Adrenal gland (tissue), 5 donors: ENCODE results near the gene MAN1A1.

Experiments
- POLR2A ChIP-seq, 2 donors: fragments of 450-650 bp; IDR thresholded peaks; one replicate each; pipeline ENCODE4 v1.6.1; 2017; ENCODE audit warnings: antibody characterized with exemption in 2 of 2, mild to moderate bottlenecking in 2 of 2, moderate library complexity in 1 of 2
- TF ChIP-seq, protein P1 (sequence below), 6 experiments: fragments of 450-650 bp in 4 of 6; fragments of 200-600 bp in 2 of 6; sonication (generic) in 1 of 6; IDR thresholded peaks; 1 replicate in 5 of 6; 2 replicates in 1 of 6; pipeline versions ENCODE4 v1.5.1 to v1.8.0; 2016 to 2021; ENCODE audit warnings: antibody characterized with exemption in 6 of 6, mild to moderate bottlenecking in 2 of 6, moderate library complexity in 1 of 6
- donor health status: DM: no; HTN: no; CAD: no.

DNA sequence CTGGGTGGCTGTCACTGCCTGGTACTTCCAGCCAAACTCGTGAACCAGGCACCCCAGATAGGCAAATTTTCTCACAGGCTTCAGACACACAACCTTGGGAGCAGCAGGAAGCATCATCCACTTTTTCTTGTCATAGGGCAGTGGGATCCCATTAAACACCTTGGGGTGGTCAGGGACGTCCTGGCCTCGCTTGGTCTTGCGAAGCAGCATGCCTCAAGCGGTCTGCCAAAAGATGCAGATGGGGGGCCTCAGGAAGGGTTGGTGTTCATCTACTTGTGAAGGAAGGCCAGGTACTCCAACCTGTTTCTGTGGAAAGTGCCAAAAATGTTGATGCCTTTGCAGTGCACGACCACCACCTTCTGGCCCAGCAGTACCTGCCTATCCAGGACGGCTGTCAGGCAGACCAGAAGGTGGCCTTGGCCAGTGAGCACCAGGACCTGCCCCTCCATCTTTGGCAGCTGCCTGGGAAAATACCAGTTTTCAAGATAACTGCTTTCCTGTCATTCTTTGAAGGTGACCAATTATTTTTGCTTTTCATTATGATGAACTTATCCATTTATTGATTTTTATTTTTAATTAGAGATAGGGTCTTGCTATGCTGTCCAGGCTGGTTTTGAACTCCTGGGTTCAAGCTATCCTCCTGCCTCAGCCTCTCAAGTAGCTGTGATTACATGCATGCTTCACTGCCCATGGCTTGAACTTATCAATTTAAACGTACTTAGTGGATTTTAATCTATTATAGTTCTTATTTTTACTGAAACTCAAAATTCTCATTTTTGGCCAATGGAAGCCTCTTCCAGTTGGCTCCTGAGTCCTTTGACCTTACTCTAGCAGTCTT lies 80.1 kb downstream of the MAN1A1 start:
- TF ChIP-seq POLR2A (IDR thresholded peaks at IDR 0.05): no peak
- TF ChIP-seq, protein P1, sequence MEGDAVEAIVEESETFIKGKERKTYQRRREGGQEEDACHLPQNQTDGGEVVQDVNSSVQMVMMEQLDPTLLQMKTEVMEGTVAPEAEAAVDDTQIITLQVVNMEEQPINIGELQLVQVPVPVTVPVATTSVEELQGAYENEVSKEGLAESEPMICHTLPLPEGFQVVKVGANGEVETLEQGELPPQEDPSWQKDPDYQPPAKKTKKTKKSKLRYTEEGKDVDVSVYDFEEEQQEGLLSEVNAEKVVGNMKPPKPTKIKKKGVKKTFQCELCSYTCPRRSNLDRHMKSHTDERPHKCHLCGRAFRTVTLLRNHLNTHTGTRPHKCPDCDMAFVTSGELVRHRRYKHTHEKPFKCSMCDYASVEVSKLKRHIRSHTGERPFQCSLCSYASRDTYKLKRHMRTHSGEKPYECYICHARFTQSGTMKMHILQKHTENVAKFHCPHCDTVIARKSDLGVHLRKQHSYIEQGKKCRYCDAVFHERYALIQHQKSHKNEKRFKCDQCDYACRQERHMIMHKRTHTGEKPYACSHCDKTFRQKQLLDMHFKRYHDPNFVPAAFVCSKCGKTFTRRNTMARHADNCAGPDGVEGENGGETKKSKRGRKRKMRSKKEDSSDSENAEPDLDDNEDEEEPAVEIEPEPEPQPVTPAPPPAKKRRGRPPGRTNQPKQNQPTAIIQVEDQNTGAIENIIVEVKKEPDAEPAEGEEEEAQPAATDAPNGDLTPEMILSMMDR (IDR thresholded peaks at IDR 0.05): no peak
